HEK293 (cell line): ENCODE measurements around the gene PTPRN2.

ENCODE experiments used
- CTCF ChIA-PET: fragments of 350-600 bp; formaldehyde crosslinking; extraction: SDS; loops from one replicate; lab custom pipeline; 2021; ENCODE audit warnings: antibody characterized with exemption; lab: Yijun Ruan, JAX
- POLR2A ChIA-PET: fragments of 300-600 bp; formaldehyde crosslinking; extraction: SDS; loops from one replicate; lab custom pipeline; 2020; ENCODE audit warnings: antibody characterized with exemption, inconsistent platforms; lab: Yijun Ruan, JAX
- H3K27ac ChIP-seq: fragments of 200-500 bp; sonication (Bioruptor generic); 2 replicates; pipeline ENCODE4 v1.5.1; 2014; ENCODE audit warnings: low read depth, low read length, control low read depth, inconsistent platforms; ENCODE audit errors: extremely low read depth
- H3K36me3 ChIP-seq, 2 experiments: fragments of 200-500 bp in 1 of 2; sonication (Bioruptor generic) in 1 of 2; 1 replicate in 1 of 2; 2 replicates in 1 of 2; pipeline ENCODE4 v1.5.1; 2014 to 2017; ENCODE audit warnings: inconsistent platforms in 2 of 2, low read length in 2 of 2; ENCODE audit not compliant: control insufficient read depth in 2 of 2, insufficient read depth in 1 of 2
- H3K4me1 ChIP-seq: fragments of 200-500 bp; sonication (Bioruptor generic); 2 replicates; pipeline ENCODE4 v1.5.1; 2014; ENCODE audit warnings: mild to moderate bottlenecking, low read length, inconsistent platforms; ENCODE audit not compliant: control insufficient read depth, insufficient read depth
- H3K4me3 ChIP-seq: 2 replicates; pipeline ENCODE4 v1.5.1; 2011; ENCODE audit warnings: low read depth, mild to moderate bottlenecking, control low read depth, low read length, moderate library complexity
- H3K9me3 ChIP-seq: fragments of 200-500 bp; sonication (Bioruptor generic); 2 replicates; pipeline ENCODE4 v1.5.1; 2014; ENCODE audit warnings: low read depth, low read length, inconsistent platforms; ENCODE audit not compliant: control insufficient read depth, insufficient read depth
- ATF2 ChIP-seq: fragments of 450-650 bp; formaldehyde crosslinking; IDR thresholded peaks from 2 replicates; pipeline ENCODE4 v1.5.1; 2016; ENCODE audit warnings: missing biosample characterization, missing genetic modification characterization, low read depth
- ELK4 ChIP-seq: IDR thresholded peaks from 2 replicates; pipeline ENCODE4 v1.6.1; 2011; ENCODE audit warnings: mild to moderate bottlenecking, low read depth, low read length, borderline replicate concordance
- FEZF1 ChIP-seq: fragments of 450-650 bp; formaldehyde crosslinking; IDR thresholded peaks from 2 replicates; pipeline ENCODE4 v1.5.1; 2016; ENCODE audit warnings: missing biosample characterization, missing genetic modification characterization
- GLI4 ChIP-seq: fragments of 450-650 bp; formaldehyde crosslinking; IDR thresholded peaks from 2 replicates; pipeline ENCODE4 v1.5.1; 2016; ENCODE audit warnings: missing biosample characterization, missing genetic modification characterization
- HOXD13 ChIP-seq: sonication (generic); formaldehyde crosslinking; IDR thresholded peaks from 2 replicates; pipeline ENCODE4 v1.8.0; 2022; ENCODE audit warnings: missing genetic modification reagents, borderline replicate concordance
- KLF1 ChIP-seq: fragments of 450-650 bp; formaldehyde crosslinking; IDR thresholded peaks from 2 replicates; pipeline ENCODE4 v1.5.1; 2016; ENCODE audit warnings: missing biosample characterization, missing genetic modification characterization
- KLF10 ChIP-seq: fragments of 450-650 bp; IDR thresholded peaks from 2 replicates; pipeline ENCODE4 v1.5.1; 2018; ENCODE audit warnings: missing biosample characterization, mild to moderate bottlenecking, missing genetic modification characterization
- TRIM28 ChIP-seq: IDR thresholded peaks from 2 replicates; pipeline ENCODE4 v1.6.1; 2011; ENCODE audit warnings: low read length, control low read depth, borderline replicate concordance
- ZBTB1 ChIP-seq: fragments of 450-650 bp; formaldehyde crosslinking; IDR thresholded peaks from 2 replicates; pipeline ENCODE4 v1.5.1; 2016; ENCODE audit warnings: missing biosample characterization, missing genetic modification characterization
- ZNF155 ChIP-seq: fragments of 450-650 bp; formaldehyde crosslinking; IDR thresholded peaks from 2 replicates; pipeline ENCODE4 v1.5.1; 2016; ENCODE audit warnings: missing biosample characterization, missing genetic modification characterization
- ZNF280D ChIP-seq: fragments of 450-650 bp; formaldehyde crosslinking; IDR thresholded peaks from 2 replicates; pipeline ENCODE4 v1.5.1; 2016; ENCODE audit warnings: missing biosample characterization, missing genetic modification characterization
- ZNF311 ChIP-seq: fragments of 450-650 bp; formaldehyde crosslinking; IDR thresholded peaks from 2 replicates; pipeline ENCODE4 v1.5.1; 2017; ENCODE audit warnings: missing biosample characterization, missing genetic modification characterization, borderline replicate concordance
- ZNF362 ChIP-seq: fragments of 450-650 bp; formaldehyde crosslinking; IDR thresholded peaks from 2 replicates; pipeline ENCODE4 v1.5.1; 2016; ENCODE audit warnings: missing biosample characterization, missing genetic modification characterization
- ZNF37A ChIP-seq: fragments of 450-650 bp; IDR thresholded peaks from 2 replicates; pipeline ENCODE4 v1.5.1; 2018; ENCODE audit warnings: missing biosample characterization, missing genetic modification characterization
- ZNF391 ChIP-seq: fragments of 450-650 bp; formaldehyde crosslinking; IDR thresholded peaks from 2 replicates; pipeline ENCODE4 v1.5.1; 2016; ENCODE audit warnings: low read depth, missing biosample characterization, missing genetic modification characterization, borderline replicate concordance
- ZNF449 ChIP-seq: fragments of 450-650 bp; formaldehyde crosslinking; IDR thresholded peaks from 2 replicates; pipeline ENCODE4 v1.5.1; 2017; ENCODE audit warnings: missing biosample characterization, mild to moderate bottlenecking, missing genetic modification characterization, moderate library complexity
- ZNF521 ChIP-seq: fragments of 450-650 bp; formaldehyde crosslinking; IDR thresholded peaks from 2 replicates; pipeline ENCODE4 v1.5.1; 2017; ENCODE audit warnings: missing biosample characterization, mild to moderate bottlenecking, missing genetic modification characterization
- ZNF555 ChIP-seq: fragments of 450-650 bp; formaldehyde crosslinking; conservative IDR thresholded peaks from 2 replicates; pipeline ENCODE4 v1.5.1; 2017; ENCODE audit warnings: missing biosample characterization, mild to moderate bottlenecking, missing genetic modification characterization, inconsistent platforms
- ZNF558 ChIP-seq: fragments of 450-650 bp; formaldehyde crosslinking; IDR thresholded peaks from 2 replicates; pipeline ENCODE4 v1.5.1; 2016; ENCODE audit warnings: missing biosample characterization, missing genetic modification characterization
- ZNF600 ChIP-seq: fragments of 450-650 bp; formaldehyde crosslinking; IDR thresholded peaks from 2 replicates; pipeline ENCODE4 v1.5.1; 2016; ENCODE audit warnings: missing biosample characterization, missing genetic modification characterization

The PTPRN2 gene

GRCh38 chr7:157844611-157845010 is 743.0 kb downstream of the PTPRN2 start:
- Histone ChIP-seq H3K36me3 (no peaks in the 10 kb centered on the region), H3K4me1 (no peaks in the 10 kb centered on the region), H3K27ac (no peak overlapping the region), H3K9me3 (no peaks in the 10 kb centered on the region), H3K4me3 (no peak overlapping the region)
- CTCF ChIA-PET: no interaction called here
- TF ChIP-seq ZNF311 (tag by site-specific recombination): no peak
- TF ChIP-seq GLI4 (tag by site-specific recombination): no peak
- no peak for TF ChIP-seq ZNF558 (tag by site-specific recombination)
- no peak for TF ChIP-seq ZNF362 (tag by site-specific recombination)
- TF ChIP-seq FEZF1 (tag by site-specific recombination): no peak
- TF ChIP-seq ELK4: no peak
- TF ChIP-seq ZNF555 (tag by site-specific recombination): no peak
- no peak for TF ChIP-seq ATF2
- no peak for TF ChIP-seq KLF1 (tag by site-specific recombination)
- no peak for TF ChIP-seq ZBTB1 (tag by site-specific recombination)
- POLR2A ChIA-PET: no interaction called here

GRCh38 chr7:157844141-157844540 is 743.5 kb downstream of the PTPRN2 start:
- Histone ChIP-seq H3K27ac (no peak overlapping the region), H3K4me3 (no peak overlapping the region), H3K36me3 (no peaks in the 10 kb centered on the region), H3K9me3 (no peaks in the 10 kb centered on the region), H3K4me1 (no peaks in the 10 kb centered on the region)
- ChIA-PET CTCF (no interaction called here), POLR2A (no interaction called here)
- TF ChIP-seq TRIM28: no peak
- TF ChIP-seq ZNF449 (tag by site-specific recombination): no peak
- TF ChIP-seq ZNF521 (tag by site-specific recombination): no peak
- no peak for TF ChIP-seq ZNF155
- TF ChIP-seq HOXD13 (CRISPR knock-in tag): no peak
- TF ChIP-seq ZNF280D (tag by site-specific recombination): no peak
- no peak for TF ChIP-seq ZNF37A
- TF ChIP-seq ZNF391: no peak
- no peak for TF ChIP-seq KLF10 (tag by site-specific recombination)
- TF ChIP-seq ZNF600 (tag by site-specific recombination): no peak
